Measurements from ENCODE around the gene BCAS3. TPM values are rescaled to one million over a fixed set of nuclear protein-coding genes. Genes with fewer than 3 reads are reported as not detected.

Gene BCAS3
- total and polyA plus RNA-seq, 4 donors = 5.8 to 24.6 (median 10.1) TPM

- Histone ChIP-seq H3K9me3 (ENCODE audit: control insufficient read depth in 4 of 4, low read length in 3 of 4) (no peaks in the 10 kb centered on the region), H3K4me1 (ENCODE audit: control insufficient read depth in 4 of 4, insufficient read depth in 4 of 4, low read length in 3 of 4) (no peaks in the 10 kb centered on the region), H3K27ac (ENCODE audit: low read depth in 1 of 2, low read length in 2 of 2) (no peak overlapping the region), H3K27me3 (ENCODE audit: control insufficient read depth in 4 of 4, insufficient read depth in 4 of 4, low read length in 3 of 4) (no peaks in the 10 kb centered on the region), H3K4me3 (ENCODE audit: low read depth in 1 of 3, low read length in 3 of 3) (no peak overlapping the region), H3K36me3 (ENCODE audit: control insufficient read depth in 4 of 4, insufficient read depth in 3 of 4, low read depth in 1 of 4, low read length in 3 of 4) (no peaks in the 10 kb centered on the region), H3K9ac (ENCODE audit: low read depth in 1 of 2, low read length in 2 of 2) (no peak overlapping the region)
- TF ChIP-seq HNF4G (IDR thresholded peaks at IDR 0.05) = no peak
- peak; percentile 73 for TF ChIP-seq NR2F2 (IDR thresholded peaks at IDR 0.05)
- peak; percentile 45 for TF ChIP-seq MAX (IDR thresholded peaks at IDR 0.05)
- TF ChIP-seq REST (IDR thresholded peaks at IDR 0.05) = no peak
- no peak for TF ChIP-seq HNF4A (conservative IDR thresholded peaks at IDR 0.05)
- no peak for TF ChIP-seq YY1 (IDR thresholded peaks at IDR 0.05)
- TF ChIP-seq FOXA2 (IDR thresholded peaks at IDR 0.05) = no peak
- no peak for TF ChIP-seq EGR1 (IDR thresholded peaks at IDR 0.05; ENCODE audit: low read depth in 2 of 2)
- no peak for TF ChIP-seq GABPA (IDR thresholded peaks at IDR 0.05 in 1 of 2, conservative IDR thresholded peaks at IDR 0.05 in 1 of 2)
- TF ChIP-seq ZBTB33 (IDR thresholded peaks at IDR 0.05) = no peak
- TF ChIP-seq CTCF (IDR thresholded peaks at IDR 0.05; ENCODE audit: low read depth, low read length, missing input control) = no peak
- no peak for TF ChIP-seq FOXA1 (IDR thresholded peaks at IDR 0.05)
- TF ChIP-seq RAD21 (IDR thresholded peaks at IDR 0.05) = peak in 1 of 2 donors; percentile 49
- TF ChIP-seq TAF1 (conservative IDR thresholded peaks at IDR 0.05) = peak; percentile 39
- TF ChIP-seq JUND (IDR thresholded peaks at IDR 0.05) = peak in 1 of 2 donors; percentile 26
- peak in 1 of 2 donors; percentile 10 for TF ChIP-seq RXRA (IDR thresholded peaks at IDR 0.05)
- TF ChIP-seq SP1 (IDR thresholded peaks at IDR 0.05) = peak; percentile 63
- TF ChIP-seq ATF3 (IDR thresholded peaks at IDR 0.05) = no peak
- DNase-seq (ENCODE audit: low spot score) = no peak
- 70% methylated on average over 5 of the region's 5 CpGs for WGBS
Measured at GRCh38 chr17:60941028-60941427, 263.4 kb downstream of the BCAS3 start.
